GM23338 (cell line): ENCODE measurements around the gene LMO7. TPM values are rescaled to one million over a fixed set of nuclear protein-coding genes. Genes with fewer than 3 reads are reported as not detected.

Source experiments
- ATAC-seq: fragments of 200-7000 bp; cut with Tn5 transposase; 3 replicates; pipeline ENCODE4 v1.9.1; 2020
- DNase-seq: peaks from one replicate; pipeline ENCODE4 v3.0.0-alpha.2; 2015; ENCODE audit warnings: low spot score
- H2AFZ ChIP-seq: fragments of 200-600 bp; sonication (generic); 2 replicates; pipeline ENCODE4 v1.8.0; 2016; ENCODE audit warnings: antibody characterized with exemption, mild to moderate bottlenecking, moderate library complexity
- H3F3A ChIP-seq: fragments of 200-600 bp; sonication (generic); replicated peaks from 2 replicates; pipeline ENCODE4 v1.8.0; 2017; ENCODE audit warnings: antibody characterized with exemption, mixed run types, low read depth
- H3K27ac ChIP-seq: fragments of 200-600 bp; sonication (generic); 2 replicates; pipeline ENCODE4 v1.6.1; 2016; ENCODE audit warnings: low read depth
- H3K27me3 ChIP-seq: fragments of 200-600 bp; sonication (generic); 2 replicates; pipeline ENCODE4 v1.8.0; 2016; ENCODE audit warnings: mild to moderate bottlenecking, mixed run types, moderate library complexity; ENCODE audit not compliant: insufficient read depth
- H3K36me3 ChIP-seq: fragments of 200-600 bp; sonication (generic); 2 replicates; pipeline ENCODE4 v1.8.0; 2016; ENCODE audit warnings: mild to moderate bottlenecking; ENCODE audit not compliant: insufficient read depth
- H3K4me1 ChIP-seq: fragments of 200-600 bp; sonication (generic); 2 replicates; pipeline ENCODE4 v1.8.0; 2016; ENCODE audit warnings: mild to moderate bottlenecking, moderate library complexity; ENCODE audit not compliant: insufficient read depth
- H3K4me2 ChIP-seq: fragments of 200-600 bp; sonication (generic); 2 replicates; pipeline ENCODE4 v1.7.1; 2017; ENCODE audit warnings: mixed run types
- H3K4me3 ChIP-seq: fragments of 200-600 bp; sonication (generic); 2 replicates; pipeline ENCODE4 v1.6.1; 2016; ENCODE audit warnings: mixed run types
- H3K79me2 ChIP-seq: fragments of 200-600 bp; sonication (generic); replicated peaks from 2 replicates; pipeline ENCODE4 v1.8.0; 2017; ENCODE audit warnings: mild to moderate bottlenecking; ENCODE audit not compliant: insufficient read depth
- H3K9me2 ChIP-seq: fragments of 200-600 bp; sonication (generic); 2 replicates; pipeline ENCODE4 v1.8.0; 2017; ENCODE audit not compliant: insufficient read depth
- H4K20me1 ChIP-seq: fragments of 200-600 bp; sonication (generic); replicated peaks from 2 replicates; pipeline ENCODE4 v1.8.0; 2017; ENCODE audit warnings: mild to moderate bottlenecking; ENCODE audit not compliant: insufficient read depth
- H3K27ac Mint-ChIP-seq: 2 replicates; pipeline ENCODE4 v1.8.0; 2020; ENCODE audit warnings: inconsistent platforms, mild to moderate bottlenecking, moderate library complexity, mixed read lengths
- H3K27me3 Mint-ChIP-seq: 3 replicates; pipeline ENCODE4 v1.8.0; 2022; ENCODE audit warnings: low read depth, mild to moderate bottlenecking, moderate library complexity, mixed read lengths, inconsistent platforms; ENCODE audit not compliant: insufficient read depth, poor library complexity
- H3K36me3 Mint-ChIP-seq: 3 replicates; pipeline ENCODE4 v1.8.0; 2021; ENCODE audit warnings: low read depth, mild to moderate bottlenecking, inconsistent platforms, moderate library complexity, mixed read lengths
- H3K4me1 Mint-ChIP-seq: 3 replicates; pipeline ENCODE4 v1.8.0; 2020; ENCODE audit warnings: mild to moderate bottlenecking, inconsistent platforms, mixed read lengths
- H3K4me3 Mint-ChIP-seq: 3 replicates; pipeline ENCODE4 v1.8.0; 2021; ENCODE audit warnings: moderate library complexity, mild to moderate bottlenecking, inconsistent platforms, mixed read lengths
- H3K9me3 Mint-ChIP-seq: 3 replicates; pipeline ENCODE4 v1.8.0; 2020; ENCODE audit warnings: moderate library complexity, mild to moderate bottlenecking, inconsistent platforms, mixed read lengths
- CREB1 ChIP-seq: fragments of 250-450 bp; sonication (Bioruptor Pico); IDR thresholded peaks from 2 replicates; pipeline ENCODE4 v1.5.0; 2020; ENCODE audit warnings: low read depth, mild to moderate bottlenecking, moderate library complexity
- CTCF ChIP-seq, 2 experiments: fragments of 200-600 bp in 1 of 2; sonication (generic) in 1 of 2; conservative IDR thresholded peaks; 2 replicates each; pipeline versions ENCODE4 v1.5.1 to v1.6.1; 2016 to 2017; ENCODE audit warnings: antibody characterized with exemption in 2 of 2, low read depth in 2 of 2, mild to moderate bottlenecking in 2 of 2, moderate library complexity in 1 of 2
- ETS1 ChIP-seq: IDR thresholded peaks from 2 replicates; pipeline ENCODE4 v1.6.1; 2016; ENCODE audit warnings: antibody characterized with exemption
- EZH2 ChIP-seq: fragments of 200-600 bp; sonication (generic); IDR thresholded peaks from one replicate; pipeline ENCODE4 v1.8.0; 2017; ENCODE audit warnings: antibody characterized with exemption, mild to moderate bottlenecking, low read depth; ENCODE audit not compliant: unreplicated experiment
- EZH2phosphoT487 ChIP-seq: fragments of 200-600 bp; sonication (generic); IDR thresholded peaks from one replicate; pipeline ENCODE4 v1.8.1; 2018; ENCODE audit warnings: antibody characterized with exemption; ENCODE audit not compliant: unreplicated experiment
- REST ChIP-seq: IDR thresholded peaks from one replicate; pipeline ENCODE4 v1.6.1; 2018; ENCODE audit warnings: antibody characterized with exemption; ENCODE audit not compliant: unreplicated experiment
- STAT1 ChIP-seq: IDR thresholded peaks from one replicate; pipeline ENCODE4 v1.6.1; 2016; ENCODE audit warnings: antibody characterized with exemption; ENCODE audit not compliant: unreplicated experiment
- ZNF114 ChIP-seq: fragments of 250-450 bp; sonication (Bioruptor Pico); IDR thresholded peaks from 2 replicates; pipeline ENCODE4 v1.5.0; 2020; ENCODE audit warnings: mild to moderate bottlenecking, moderate library complexity
- ZNF331 ChIP-seq: fragments of 250-450 bp; sonication (Bioruptor Pico); IDR thresholded peaks from 2 replicates; pipeline ENCODE4 v1.5.0; 2020; ENCODE audit warnings: low read depth, mild to moderate bottlenecking, moderate library complexity
- ZNF462 ChIP-seq: fragments of 250-450 bp; sonication (Bioruptor Pico); IDR thresholded peaks from 2 replicates; pipeline ENCODE4 v1.5.0; 2020; ENCODE audit warnings: mild to moderate bottlenecking, moderate library complexity
- polyA plus RNA-seq: library from polyadenylated mRNA; unstranded; fragments of >200 nt; fragmentation: Nextera tagmentation; extraction: Ambion mirVana; gene quantifications from 2 replicates; pipeline ENCODE4 v1.2.1, GENCODE V29; 2016
- total RNA-seq: library from RNA; depleted of rRNA; stranded (reverse); fragments of >200 nt; shearing (Covaris generic); gene quantifications from 2 replicates; pipeline ENCODE4 v1.2.3, GENCODE V29; 2014

The LMO7 gene
- total and polyA plus RNA-seq, 2 experiments from 2014 or later = 22.3 to 26.9 TPM

GRCh38 chr13:75643693-75644092, 7.6 kb downstream of the LMO7 start (continued):
- TF ChIP-seq REST (no peak), ZNF331 (CRISPR knock-in tag) (no peak), STAT1 (no peak)

- ATAC-seq = no peak
- Histone ChIP-seq H3K9me2 (peaks cover 6% of the 10 kb centered on the region; the same call in 1 of the 2 replicates), H4K20me1 (no peaks in the 10 kb centered on the region), H3K4me2 (no peak overlapping the region), H3K79me2 (peaks cover 7% of the 10 kb centered on the region; the same call in 1 of the 2 replicates), H2AFZ (no peak overlapping the region), H3K27me3 (no peaks in the 10 kb centered on the region), H3K36me3 (no peaks in the 10 kb centered on the region), H3K4me1 (peaks cover 17% of the 10 kb centered on the region), H3F3A (no peaks in the 10 kb centered on the region), H3K27ac (no peak overlapping the region), H3K4me3 (no peak overlapping the region)
- H3K27ac Mint-ChIP-seq = no peak overlapping the region
- DNase-seq = no peak
- H3K9me3 Mint-ChIP-seq = no peaks in the 10 kb centered on the region; the same call in 2 of the 3 replicates
- peaks cover 12% of the 10 kb centered on the region for H3K4me1 Mint-ChIP-seq
- no peaks in the 10 kb centered on the region for H3K36me3 Mint-ChIP-seq
- H3K4me3 Mint-ChIP-seq = no peak overlapping the region
- peaks cover 3% of the 10 kb centered on the region for H3K27me3 Mint-ChIP-seq
- TF ChIP-seq STAT1 (no peak), ZNF114 (CRISPR knock-in tag) (no peak), ZNF331 (CRISPR knock-in tag) (no peak), ZNF462 (CRISPR knock-in tag) (no peak), CTCF (conservative IDR thresholded peaks at IDR 0.05; ENCODE audit: low read depth in 2 of 2) (no peak), EZH2 (no peak), EZH2phosphoT487 (no peak), CREB1 (CRISPR knock-in tag) (no peak), ETS1 (no peak)
These were observed 9.0 kb downstream of the LMO7 start for GRCh38 chr13:75645141-75645540.
